HG03045 (cell line): ENCODE data around the gene ZBTB8A.
A peak's percentile ranks its signal among the peaks of the same experiment; 100 is the strongest.
"Not testable (repeated sequence)": the region's sequence is repeated elsewhere in the genome, so short reads cannot be mapped to it uniquely, and the experiment has no call there.

Experiments
- ATAC-seq: cut with Tn5 transposase; IDR thresholded peaks from one replicate; pipeline ENCODE4 v1.9.1; 2021; ENCODE audit warnings: mild to moderate bottlenecking, moderate library complexity; ENCODE audit not compliant: unreplicated experiment

ZBTB8A gene

DNA sequence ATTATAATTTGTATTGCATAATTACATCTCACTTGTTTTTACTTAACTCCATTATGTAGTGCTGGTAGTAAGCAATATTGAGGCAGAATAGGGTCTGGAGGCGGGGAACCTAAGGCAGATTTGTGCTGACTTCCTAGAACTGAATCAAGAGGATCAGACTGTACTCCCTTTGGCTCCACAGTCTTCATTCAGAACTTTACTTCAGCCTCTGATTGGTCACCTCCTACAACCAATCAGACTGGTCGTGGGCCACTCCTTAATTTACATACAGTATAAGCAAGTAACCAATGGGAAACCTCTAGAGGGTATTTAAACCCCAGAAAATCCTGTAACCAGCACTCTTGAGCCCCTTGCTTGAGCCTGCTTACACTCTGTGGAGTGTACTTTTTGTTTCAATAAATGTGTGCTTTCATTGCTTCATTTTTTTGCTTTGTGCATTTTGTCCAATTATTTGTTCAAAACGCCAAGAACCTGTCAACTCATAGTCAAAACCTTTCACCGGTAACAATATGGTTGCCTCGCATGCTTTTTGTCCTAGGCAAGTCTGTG is 79.5 kb downstream of the ZBTB8A start:
- no peak for ATAC-seq

DNA sequence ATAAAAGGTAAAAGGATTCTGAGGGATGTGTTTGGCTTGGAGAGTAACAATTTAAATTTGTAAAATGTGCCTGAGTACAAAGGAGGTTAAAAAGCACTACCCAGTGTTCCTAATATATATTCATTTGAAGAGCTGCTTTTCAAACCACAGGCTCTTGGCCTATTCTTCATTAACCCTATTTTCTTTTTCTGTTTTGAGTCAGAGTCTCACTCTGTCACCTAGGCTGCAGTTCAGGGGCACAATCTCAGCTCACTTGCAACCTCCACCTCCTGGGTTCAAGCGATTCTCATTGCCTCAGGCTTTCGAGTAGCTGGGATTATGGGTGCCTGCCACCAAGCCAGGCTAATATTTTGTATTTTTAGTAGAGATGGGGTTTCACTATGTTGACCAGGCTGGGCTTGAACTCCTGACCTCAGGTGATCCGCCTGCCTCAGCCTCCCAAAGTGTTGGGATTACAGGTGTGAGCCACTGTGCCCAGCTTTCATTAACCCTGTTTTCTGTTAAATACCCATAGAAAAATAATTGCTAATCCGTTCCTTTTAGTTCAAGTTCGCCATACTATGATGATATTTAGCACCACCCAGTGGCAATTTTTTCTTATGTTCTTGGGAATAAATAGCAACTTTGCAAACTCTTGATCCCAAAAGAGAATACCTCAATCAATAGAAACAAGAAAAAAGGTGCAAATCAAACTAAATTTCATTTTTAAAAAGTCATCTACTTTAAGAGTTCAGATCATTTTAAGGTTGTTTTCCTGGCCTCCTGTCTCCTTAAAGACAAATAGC is 80.7 kb downstream of the ZBTB8A start:
- peak; percentile 72 for ATAC-seq

DNA sequence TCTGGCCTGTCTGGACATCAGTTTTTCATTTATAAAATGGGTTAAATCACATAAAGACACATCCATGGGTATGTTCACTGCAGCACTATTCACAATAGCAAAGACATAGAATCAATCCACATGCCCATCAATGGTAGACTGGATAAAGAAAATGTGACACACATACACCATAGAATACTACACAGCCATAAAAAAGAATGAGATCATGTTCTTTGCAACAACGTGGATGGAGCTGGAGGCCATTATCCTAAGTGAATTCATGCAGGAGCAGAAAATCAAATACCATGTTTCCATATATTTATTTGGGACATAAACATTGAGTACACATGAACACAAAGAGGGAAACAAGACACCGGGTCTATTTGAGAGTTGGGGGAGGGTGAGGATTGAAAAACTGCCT is 83.0 kb downstream of the ZBTB8A start:
- no peak for ATAC-seq

DNA sequence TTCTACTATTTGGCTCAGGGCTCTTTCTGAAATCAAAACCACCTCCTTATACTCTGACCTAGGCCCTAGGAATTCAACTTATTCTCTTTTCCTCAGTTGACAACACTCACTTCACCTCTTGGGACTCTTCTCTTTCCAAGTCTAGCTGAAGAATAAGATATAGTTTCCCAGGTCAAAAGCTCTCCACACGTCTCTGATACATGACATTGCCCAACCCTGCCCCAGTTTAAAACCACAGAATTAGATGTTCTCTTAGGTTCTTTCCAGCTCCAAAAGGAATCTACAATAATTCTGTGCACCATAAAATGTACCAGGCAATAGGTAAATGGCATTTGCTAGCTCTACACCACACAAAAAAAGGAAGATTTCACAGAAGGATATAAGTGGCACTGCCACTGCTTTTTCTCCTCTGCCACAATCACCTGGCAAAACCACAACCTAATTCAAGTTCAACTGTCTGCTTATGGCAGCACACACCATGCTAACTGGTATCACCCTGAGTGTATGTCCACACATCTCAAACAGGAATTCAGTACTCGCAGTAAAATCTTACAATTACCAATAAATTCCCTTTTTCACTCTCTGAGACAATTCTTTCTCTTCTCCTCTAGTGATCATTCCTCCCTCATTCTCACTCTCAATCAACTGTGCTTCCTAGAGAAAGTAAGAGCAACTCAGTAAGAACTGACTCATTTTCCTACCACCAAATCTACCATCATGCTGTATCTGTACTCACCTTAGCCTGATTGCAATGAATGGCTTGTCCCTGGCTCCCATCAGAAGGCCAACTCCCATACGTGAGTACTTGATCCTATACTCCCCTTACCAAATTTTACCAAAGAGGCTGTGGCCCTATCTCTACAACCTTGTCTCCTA is 83.8 kb downstream of the ZBTB8A start:
- ATAC-seq, result no peak

DNA sequence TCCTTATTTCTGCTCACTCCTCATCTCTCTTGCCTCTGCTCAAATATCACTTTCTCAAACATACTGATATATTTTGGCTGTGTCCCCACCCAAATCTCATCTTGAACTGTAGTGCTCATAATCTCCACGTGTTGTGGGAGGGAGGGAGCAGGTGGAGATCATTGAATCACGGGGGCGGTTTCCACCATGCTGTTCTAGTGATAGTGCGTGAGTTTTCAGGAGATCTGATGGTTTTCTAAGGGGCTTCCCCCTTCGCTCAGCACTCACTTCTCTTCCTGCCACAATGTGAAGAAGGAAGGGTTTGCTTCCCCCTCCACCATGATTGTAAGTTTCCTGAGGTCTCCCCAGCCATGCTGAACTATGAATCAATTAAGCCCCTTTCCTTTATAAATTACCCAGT is 84.5 kb downstream of the ZBTB8A start:
- ATAC-seq, result no peak

DNA sequence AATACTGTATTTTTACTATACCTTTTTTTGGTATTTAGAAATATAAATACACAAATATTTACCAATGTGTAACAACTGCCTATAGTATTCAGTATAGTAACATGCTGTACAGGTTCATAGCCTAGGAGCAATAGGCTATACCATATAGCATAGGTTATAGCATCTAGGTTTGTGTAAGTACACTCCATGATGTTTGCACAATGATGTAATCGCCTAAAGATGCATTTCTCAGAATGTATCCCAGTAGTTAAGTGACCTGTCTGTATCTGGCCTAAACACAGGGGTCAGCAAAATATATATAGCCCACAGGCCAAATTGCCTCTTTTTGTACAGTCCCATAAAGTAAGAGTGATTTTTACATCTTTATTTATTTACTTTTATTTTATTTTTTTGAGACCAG is 86.9 kb downstream of the ZBTB8A start:
- ATAC-seq, result no peak

DNA sequence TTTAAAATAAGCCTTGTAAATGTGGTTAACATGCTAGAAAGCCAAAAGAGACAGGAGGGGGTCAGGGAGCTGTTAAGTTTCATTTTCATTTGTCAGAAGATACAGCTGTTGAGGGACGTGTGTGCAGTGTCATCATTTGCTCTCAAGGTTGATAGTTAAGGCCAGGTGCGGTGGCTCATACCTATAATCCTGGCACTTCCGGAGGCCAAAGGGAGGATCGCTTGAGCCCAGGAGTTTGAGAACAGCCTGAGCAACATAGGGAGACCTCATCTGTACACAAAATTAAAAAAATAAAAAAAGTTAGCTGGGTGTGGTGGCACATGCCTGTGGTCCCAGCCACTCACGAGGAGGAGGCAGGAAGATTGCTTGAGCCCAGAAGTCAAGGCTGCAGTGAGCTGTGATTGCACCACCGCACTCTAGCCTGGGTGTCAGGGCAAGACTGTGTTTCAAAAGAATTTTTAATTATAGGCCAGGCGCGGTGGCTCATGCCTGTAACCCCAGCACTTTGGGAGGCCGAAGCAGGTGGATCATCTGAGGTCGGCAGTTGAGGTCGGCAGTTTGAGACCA is 88.5 kb downstream of the ZBTB8A start:
- no peak for ATAC-seq

DNA sequence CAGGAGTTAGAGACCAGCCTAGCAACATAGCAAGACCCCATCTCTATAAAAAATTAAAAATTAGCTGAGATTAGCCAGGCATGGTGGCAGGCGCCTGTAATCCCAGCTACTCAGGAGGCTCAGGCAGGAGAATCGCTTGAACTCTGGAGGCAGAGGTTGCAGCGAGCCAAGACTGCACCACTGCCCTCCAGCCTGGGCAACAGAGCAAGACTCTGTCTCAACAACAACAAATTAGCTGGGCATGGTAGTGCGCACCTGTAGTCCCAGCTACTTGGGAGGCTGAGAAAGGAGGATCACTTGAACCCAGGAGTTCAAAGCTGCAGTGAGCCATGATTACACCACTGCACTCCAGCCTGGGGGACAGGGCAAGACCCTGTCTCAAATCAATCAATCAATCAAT is 90.9 kb downstream of the ZBTB8A start:
- ATAC-seq, result not testable (repeated sequence)

DNA sequence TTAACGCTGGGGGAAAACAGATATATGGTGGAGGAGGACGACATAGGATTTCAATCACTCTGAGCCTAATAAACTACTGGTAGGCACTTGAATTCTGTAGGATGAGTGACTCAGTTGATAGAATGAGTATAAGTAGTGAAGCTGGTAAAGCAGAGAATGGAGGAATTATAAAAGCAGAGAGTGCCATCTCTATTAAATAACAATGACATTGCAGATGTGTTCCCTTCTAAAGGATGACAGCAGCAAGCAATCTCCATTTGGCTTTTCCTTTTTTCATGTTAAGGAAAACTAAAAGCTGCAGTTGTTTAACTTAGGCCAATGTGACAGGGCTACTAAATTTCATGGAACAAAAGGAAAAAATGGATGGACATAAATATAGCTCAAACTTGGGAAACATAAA is 93.6 kb downstream of the ZBTB8A start:
- no peak for ATAC-seq

DNA sequence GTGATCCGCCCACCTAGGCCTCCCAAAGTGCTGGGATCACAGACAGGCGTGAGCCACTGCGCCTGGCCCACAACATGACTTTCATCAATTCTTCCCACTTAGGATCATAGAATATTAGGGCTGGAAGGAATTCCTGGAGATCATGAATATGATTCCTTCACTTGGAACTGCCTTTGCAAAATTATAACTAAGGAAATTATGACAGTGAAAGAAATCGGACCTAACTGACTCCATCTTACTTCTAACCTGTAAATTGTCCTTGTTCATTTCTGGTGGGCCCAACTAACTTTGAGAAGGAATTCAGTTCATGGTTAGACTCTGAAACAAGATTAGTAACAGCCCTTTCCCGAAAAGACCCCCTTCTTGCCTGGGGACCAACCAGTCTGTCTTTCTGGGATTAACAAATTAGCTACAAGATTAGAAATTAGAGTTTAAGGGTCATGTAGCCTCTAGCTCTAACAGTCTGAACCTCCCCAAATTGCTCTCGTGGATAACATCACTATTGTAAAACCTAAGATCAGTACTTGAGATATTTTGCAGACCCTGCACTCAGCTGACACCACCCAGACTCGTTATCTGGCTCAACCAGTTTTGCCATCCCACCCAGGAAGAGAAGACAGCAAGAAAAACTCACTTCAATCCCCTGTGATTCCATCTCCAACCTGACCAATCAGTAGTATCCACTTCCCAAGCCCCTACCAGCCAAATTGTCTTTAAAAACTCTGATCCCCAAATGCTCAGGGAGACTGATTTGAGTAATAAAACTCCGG is 96.5 kb downstream of the ZBTB8A start:
- ATAC-seq, result no peak

DNA sequence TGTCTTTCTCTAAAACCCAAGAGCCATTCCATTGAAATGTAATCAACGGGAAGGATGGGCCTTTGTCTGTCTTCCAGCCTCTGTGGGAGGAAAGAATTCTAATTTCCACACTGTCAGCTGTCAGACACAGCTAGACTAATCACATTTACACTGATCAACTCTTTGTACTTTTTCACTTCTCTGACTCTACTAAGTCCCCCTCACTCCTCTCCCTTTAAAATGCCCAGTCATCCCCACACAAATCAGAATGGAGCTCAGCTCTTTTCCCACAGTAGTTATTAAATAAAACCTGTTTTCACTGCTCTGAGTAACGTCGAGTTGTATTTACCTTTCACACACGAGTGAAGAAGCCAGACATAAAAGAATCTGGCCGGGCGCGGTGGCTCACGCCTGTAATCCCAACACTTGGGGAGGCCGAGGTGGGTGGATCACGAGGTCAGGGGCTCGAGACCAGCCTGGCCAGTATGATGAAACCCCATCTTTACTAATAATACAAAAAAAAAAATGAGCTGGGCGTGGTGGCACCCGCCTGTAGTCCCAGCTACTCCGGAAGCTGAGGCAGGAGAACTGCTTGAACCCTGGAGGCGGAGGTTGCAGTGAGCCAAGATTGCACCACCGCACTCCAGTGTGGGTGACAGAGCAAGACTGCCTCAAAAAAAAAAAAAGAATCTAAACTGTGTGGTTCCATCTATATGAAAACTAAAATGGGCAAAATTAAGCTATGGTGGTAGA is 97.9 kb downstream of the ZBTB8A start:
- no peak for ATAC-seq

DNA sequence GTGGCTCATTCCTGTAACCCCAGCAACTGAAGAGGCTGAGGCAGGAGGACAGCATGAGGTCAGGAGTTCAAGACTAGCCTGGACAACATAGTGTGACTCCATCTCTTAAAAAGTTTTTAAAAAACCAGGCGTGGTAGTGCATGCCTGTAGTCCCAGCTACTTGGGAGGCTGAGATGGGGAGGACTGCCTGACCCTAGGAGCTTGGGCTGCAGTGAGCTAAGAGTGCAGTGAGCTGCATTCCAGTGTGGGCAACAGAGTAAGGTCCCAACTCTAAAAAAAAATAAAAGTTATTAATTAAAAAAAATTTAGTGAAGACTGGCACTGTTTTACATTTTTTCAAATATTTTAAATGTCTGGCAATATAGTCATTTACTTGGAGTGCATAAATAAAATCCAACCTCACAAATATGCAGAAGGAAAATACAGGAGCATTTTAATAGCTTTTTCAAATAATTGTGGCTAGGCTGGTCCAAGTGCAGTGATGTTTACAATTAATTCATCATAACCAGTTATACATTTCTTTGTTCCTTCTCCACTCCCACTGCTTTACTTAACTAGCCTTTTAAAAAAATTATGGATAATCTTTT is 100.4 kb downstream of the ZBTB8A start:
- ATAC-seq, result no peak

DNA sequence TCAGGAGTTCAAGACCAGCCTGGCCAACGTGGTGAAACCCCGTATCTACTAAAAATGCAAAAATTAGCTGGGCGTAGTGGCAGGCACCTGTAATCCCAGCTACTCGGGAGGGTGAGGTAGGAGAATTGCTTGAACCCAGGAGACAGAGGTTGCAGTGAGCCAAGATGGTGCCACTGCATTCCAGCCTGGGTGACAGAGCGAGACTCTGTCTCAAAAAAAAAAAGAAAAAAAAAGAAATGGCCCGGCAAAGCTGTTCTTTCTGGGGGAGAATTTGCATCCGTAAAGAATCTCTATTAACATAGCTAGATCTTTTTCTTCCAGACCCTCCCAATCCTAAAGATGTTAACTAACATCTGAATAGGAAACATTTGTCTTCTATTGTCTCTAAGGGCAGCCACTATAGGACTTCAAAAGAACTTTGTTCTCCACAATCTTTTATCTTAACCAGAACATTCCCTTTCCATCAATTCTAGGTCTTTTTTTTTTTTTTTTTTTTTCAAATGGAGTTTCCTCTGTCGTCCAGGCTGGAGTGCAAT is 103.1 kb downstream of the ZBTB8A start:
- ATAC-seq, result not testable (repeated sequence)

DNA sequence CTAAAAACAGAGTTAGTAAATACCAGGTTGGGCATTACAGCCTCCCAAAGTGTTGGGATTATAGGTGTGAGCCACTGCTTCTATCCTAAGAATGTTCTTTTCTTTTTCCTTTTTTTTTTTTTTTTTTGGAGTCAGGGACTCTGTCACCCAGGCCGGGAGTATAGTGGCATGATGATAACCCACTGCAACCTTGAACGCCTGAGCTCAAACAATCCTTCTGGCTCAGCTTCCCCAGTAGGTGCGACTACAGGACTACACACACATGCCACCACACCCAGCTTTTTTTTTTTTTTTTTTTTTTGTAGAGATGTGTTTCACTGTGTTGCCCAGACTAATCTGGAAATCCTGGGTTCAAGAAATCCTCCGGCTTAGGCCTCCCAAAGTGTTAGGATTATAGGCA is 105.2 kb downstream of the ZBTB8A start:
- ATAC-seq, result no peak

DNA sequence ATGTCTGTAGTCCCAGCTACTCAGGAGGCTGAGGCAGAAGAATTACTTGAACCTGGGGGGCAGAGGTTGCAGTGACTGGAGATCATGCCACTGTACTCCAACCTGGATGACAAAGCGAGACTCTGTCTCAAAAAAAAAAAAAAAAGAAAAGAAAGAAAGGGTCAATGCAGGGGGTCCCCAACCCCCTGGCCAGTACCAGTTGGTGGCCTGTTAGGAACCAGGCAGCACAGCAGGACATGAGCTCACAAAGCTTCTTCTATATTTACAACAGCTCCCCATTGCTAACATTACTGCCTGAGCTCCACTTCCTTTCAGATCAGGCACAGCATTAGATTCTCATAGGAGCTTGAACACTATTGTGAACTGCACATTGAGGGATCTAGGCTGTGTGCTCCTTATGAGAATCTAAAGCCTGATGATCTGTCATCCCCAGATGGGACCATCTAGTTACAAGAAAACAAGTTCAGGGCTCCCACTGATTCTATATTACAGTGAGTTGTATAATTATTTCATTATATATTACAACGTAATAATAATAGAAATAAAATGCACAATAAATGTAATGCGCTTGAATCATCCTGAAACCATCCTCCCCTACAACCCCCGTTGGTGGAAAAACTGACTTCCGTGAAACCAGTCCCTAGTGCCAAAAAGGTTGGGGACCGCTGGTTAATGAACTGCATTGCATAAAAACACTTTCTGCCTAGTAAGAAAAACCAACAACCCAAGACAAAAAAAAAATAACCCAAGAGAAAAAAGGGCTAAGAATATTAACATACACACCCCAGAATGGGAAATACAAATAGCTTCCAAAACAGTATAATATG is 108.3 kb downstream of the ZBTB8A start:
- ATAC-seq, result no peak

DNA sequence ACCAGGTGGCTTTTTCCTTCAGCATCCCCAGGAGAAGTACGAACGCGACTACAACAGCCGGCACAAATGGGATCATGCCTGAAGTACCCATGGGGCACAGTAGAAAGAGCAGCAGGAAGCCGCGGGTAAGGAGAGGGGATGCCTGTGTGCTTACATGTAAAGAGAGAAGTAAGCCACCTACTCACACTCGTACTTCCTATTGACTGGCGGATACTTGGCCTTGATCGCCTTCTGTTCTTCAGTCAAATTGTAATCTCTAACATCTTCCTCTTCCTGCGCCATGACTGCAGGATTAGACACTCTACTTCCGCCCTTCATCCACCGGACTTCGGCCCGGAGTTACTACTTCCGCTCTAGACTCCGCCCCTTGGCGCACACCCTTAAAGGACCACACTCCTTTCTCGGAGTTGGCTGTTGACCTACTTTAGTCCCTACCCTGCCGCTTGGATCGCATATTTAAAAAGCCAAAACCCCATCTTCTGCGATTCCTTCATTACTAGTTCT is 111.1 kb downstream of the ZBTB8A start, which contains the start of gene ZBTB8OS:
Gene ZBTB8OS, minus strand, starts transcription at position 303 of the 504 bp plus-strand sequence. Its CDS starts 21 bp downstream, at position 282.
- ATAC-seq, result peak; percentile 58

DNA sequence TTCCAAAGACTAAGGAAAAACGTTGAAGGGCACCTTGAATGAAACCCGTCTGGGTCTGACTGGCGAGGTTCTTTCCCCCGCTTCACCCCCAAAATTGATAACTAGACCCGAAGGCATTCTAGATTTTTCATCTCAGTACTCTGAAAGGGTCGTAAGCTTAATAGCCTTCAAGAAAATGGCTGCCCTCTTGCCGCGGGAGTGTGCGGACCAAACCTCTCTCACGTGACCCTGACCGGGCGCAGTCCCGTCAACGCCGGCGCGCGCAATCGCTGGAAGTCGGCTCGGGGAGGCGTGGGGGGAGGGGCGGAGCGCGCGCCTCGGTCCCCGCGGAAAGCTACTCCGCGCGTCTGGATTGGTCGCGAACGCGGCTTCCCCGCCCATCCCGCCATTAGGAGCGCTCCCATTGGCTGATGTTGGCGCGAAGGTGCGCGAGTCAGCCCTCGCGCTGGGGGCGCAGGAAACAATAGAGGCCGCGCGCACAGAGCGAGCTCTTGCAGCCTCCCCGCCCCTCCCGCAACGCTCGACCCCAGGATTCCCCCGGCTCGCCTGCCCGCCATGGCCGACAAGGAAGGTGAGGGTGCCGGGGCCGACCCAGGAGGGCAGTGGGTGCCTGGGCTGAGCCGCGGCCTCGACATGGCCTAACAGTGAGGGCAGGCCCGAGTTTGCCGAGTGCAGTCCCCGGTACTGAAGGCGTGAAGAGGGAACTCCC is 111.7 kb downstream of the ZBTB8A start, which contains the start of gene RBBP4:
Gene RBBP4, plus strand, starts transcription at position 457 of the 709 bp plus-strand sequence. Its CDS starts 99 bp downstream, at position 556.
- peak; percentile 84 for ATAC-seq
